GM19452 (cell line): Measurements from ENCODE around the gene MCM7.
A peak's percentile ranks its signal among the peaks of the same experiment; 100 is the strongest.
"Not testable (repeated sequence)": the region's sequence is repeated elsewhere in the genome, so short reads cannot be mapped to it uniquely, and the experiment has no call there.

Experiments
- ATAC-seq: cut with Tn5 transposase; IDR thresholded peaks from one replicate; pipeline ENCODE4 v1.9.1; 2021; ENCODE audit not compliant: unreplicated experiment

MCM7 gene

GRCh38 chr7:100101016-100101862 lies at the start of gene MCM7, which contains the start of gene AP4M1:
Gene MCM7 (minus strand): TSS chr7:100101397. CDS start chr7:100101294, 103 bp downstream.
Gene AP4M1 (plus strand): TSS chr7:100101643. CDS start chr7:100101715, 72 bp downstream.
- peak; percentile 72 for ATAC-seq

GRCh38 chr7:100148559-100149328 lies 47.5 kb upstream of the MCM7 start, which contains the start of gene LAMTOR4:
Gene LAMTOR4 (plus strand): TSS chr7:100148918. CDS start chr7:100148973, 55 bp downstream.
- ATAC-seq, result peak; percentile 97

- ATAC-seq, result no peak
Measured at GRCh38 chr7:100148225-100148558, 47.0 kb upstream of the MCM7 start.

- no peak for ATAC-seq
Measured at GRCh38 chr7:100147278-100147677, 46.1 kb upstream of the MCM7 start.

- not testable (repeated sequence) for ATAC-seq
Measured at GRCh38 chr7:100146350-100146749, 45.2 kb upstream of the MCM7 start.

- no peak for ATAC-seq
Measured at GRCh38 chr7:100142461-100142860, 41.3 kb upstream of the MCM7 start.

GRCh38 chr7:100141555-100141949 lies 40.4 kb upstream of the MCM7 start:
- ATAC-seq, result no peak

GRCh38 chr7:100137851-100138760 lies 36.9 kb upstream of the MCM7 start:
- no peak for ATAC-seq

- ATAC-seq, result no peak
Measured at GRCh38 chr7:100132697-100133151, 31.5 kb upstream of the MCM7 start.

- no peak for ATAC-seq
Measured at GRCh38 chr7:100132126-100132525, 30.9 kb upstream of the MCM7 start.

- no peak for ATAC-seq
Measured at GRCh38 chr7:100130608-100131453, 29.6 kb upstream of the MCM7 start.

GRCh38 chr7:100130220-100130607 lies 29.0 kb upstream of the MCM7 start:
- not testable (repeated sequence) for ATAC-seq

GRCh38 chr7:100128637-100128963 lies 27.4 kb upstream of the MCM7 start:
- no peak for ATAC-seq

GRCh38 chr7:100127866-100128636 lies 26.9 kb upstream of the MCM7 start:
- ATAC-seq, result no peak

- ATAC-seq, result peak; percentile 50
Measured at GRCh38 chr7:100126931-100127865, 26.0 kb upstream of the MCM7 start, which contains the start of gene MBLAC1. Gene MBLAC1 (plus strand): TSS chr7:100126967. CDS start chr7:100127396, 429 bp downstream.

- ATAC-seq, result peak; percentile 26
Measured at GRCh38 chr7:100126239-100126930, 25.2 kb upstream of the MCM7 start.
